Activated naive CD4-positive, alpha-beta T cell treated with anti-CD3 and anti-CD28 coated beads, Interleukin-2, amount 50 U/mL, for 24 hours (primary cell): ENCODE results near the gene S1PR2.

Experiments
- H3K27ac Mint-ChIP-seq: one replicate; pipeline ENCODE4 v1.8.0; 2021; ENCODE audit warnings: mild to moderate bottlenecking, mixed read lengths
- H3K27me3 Mint-ChIP-seq: one replicate; pipeline ENCODE4 v1.8.0; 2021; ENCODE audit warnings: mixed read lengths
- H3K36me3 Mint-ChIP-seq: one replicate; pipeline ENCODE4 v1.8.0; 2021; ENCODE audit warnings: mixed read lengths
- H3K4me1 Mint-ChIP-seq: one replicate; pipeline ENCODE4 v1.8.0; 2021; ENCODE audit warnings: mixed read lengths
- H3K4me3 Mint-ChIP-seq: one replicate; pipeline ENCODE4 v1.8.0; 2021; ENCODE audit warnings: mild to moderate bottlenecking, mixed read lengths
- H3K9me3 Mint-ChIP-seq: one replicate; pipeline ENCODE4 v1.8.0; 2021; ENCODE audit warnings: mixed read lengths

Gene S1PR2

DNA sequence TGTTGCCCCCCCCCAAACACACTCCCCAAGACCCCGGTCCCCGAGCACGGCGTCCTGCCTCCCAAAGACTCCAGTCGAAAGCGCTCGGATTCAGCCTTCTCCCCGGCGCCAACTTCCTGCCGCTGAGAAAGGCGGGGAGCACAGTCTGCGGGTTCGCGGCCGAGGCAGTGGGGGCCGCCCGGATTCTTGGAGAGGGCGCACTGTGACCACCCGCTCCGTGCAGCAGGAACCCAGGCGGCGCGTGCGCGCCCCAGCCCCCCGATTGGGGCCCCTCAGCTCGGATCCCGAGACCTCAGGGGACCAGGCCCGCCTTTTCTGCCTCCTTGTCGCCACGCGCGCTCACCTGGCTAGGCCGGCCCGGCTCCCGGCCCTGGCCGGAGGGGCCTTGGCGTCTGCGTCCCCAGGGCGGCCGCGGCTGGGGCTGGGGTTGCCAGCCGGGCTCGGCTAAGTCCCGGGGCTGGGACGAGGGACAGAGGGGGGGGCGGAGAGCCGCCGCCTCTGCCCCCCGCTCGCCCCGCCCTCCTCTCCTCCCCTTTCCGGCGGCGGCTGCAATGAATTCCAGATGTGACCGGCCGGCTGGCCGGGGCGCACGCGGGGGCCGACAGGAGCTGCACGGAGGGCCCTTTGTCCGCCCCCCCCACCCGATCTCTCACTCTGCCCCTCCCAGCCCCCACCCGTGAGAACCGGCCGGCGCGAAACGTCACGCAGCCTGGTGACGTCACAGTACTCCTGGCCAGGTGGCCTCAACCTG lies at the start of gene S1PR2:
Gene S1PR2 (minus strand): TSS at position 471 of the 751 bp plus-strand sequence. CDS start 6,426 bp downstream, outside the sequence.
- Mint-ChIP-seq H3K9me3 (no peaks in the 10 kb centered on the region), H3K27ac (peak within 1 kb of the TSS; percentile 82), H3K4me1 (peaks cover 20% of the 10 kb centered on the region), H3K36me3 (no peaks in the 10 kb centered on the region), H3K4me3 (peak within 1 kb of the TSS; percentile 89), H3K27me3 (no peaks in the 10 kb centered on the region)

DNA sequence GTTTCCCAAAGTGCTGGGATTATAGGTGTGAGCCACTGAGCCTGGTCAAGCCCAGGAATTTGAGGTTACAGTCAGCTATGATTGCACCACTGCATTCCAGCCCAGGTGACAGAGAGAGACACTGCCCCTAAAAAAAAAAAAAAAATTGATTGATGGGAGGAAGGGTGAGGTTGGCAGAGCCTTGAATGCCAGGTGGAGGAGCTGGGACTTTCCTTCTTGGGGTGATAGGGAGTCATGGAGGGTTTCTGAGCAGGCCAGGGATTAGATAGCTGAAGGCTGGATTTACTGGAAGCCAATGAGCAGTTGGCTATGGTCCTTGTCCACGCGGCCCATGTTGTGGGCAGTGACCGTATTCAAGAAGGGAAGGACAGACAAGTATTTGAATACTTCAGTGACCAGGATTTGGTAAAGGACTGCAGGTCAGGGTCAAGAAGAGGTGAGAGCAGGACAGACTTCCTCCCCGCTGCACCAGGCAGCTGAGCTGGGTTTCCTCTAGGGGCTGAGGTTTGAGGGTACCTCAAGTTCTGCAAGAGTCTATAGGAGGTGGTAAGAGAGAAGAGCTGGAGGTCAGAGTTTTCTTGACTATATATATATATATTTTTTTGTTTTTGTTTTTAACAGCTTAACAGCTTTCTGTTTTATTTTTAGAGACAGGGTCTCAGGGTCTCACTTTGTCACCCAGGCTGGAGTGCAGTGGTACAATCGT lies 48.8 kb upstream of the S1PR2 start:
- no peaks in the 10 kb centered on the region for H3K27me3 Mint-ChIP-seq
- H3K9me3 Mint-ChIP-seq = no peaks in the 10 kb centered on the region
- H3K4me1 Mint-ChIP-seq = peaks cover 6% of the 10 kb centered on the region
- peaks cover 8% of the 10 kb centered on the region for H3K36me3 Mint-ChIP-seq
- no peak overlapping the region for H3K4me3 Mint-ChIP-seq
- no peak overlapping the region for H3K27ac Mint-ChIP-seq

DNA sequence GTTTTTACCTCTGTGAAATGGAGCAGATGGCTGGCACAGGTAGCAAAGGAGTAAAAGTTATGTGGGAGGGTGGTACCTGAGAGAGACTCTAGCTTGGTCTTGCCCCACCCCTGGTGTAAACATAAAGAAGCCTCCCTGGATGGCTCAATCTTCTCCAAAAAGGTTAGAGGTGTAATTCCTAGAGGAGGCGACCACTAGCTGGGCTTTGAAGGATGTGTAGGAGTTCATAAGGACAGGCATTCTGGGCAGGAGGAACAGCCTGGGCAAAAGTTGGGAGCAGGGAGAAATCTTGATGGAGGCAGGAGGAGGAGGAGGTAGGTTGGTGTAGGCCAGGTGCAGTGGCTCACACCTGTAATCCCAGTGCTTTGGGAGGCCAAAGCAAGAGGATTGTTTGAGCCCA lies 47.8 kb upstream of the S1PR2 start:
- peaks cover 7% of the 10 kb centered on the region for H3K36me3 Mint-ChIP-seq
- no peak overlapping the region for H3K27ac Mint-ChIP-seq
- H3K9me3 Mint-ChIP-seq = no peaks in the 10 kb centered on the region
- H3K27me3 Mint-ChIP-seq = no peaks in the 10 kb centered on the region
- no peak overlapping the region for H3K4me3 Mint-ChIP-seq
- H3K4me1 Mint-ChIP-seq = peaks cover 8% of the 10 kb centered on the region

- no peaks in the 10 kb centered on the region for H3K27me3 Mint-ChIP-seq
- no peaks in the 10 kb centered on the region for H3K9me3 Mint-ChIP-seq
- H3K27ac Mint-ChIP-seq = no peak overlapping the region
- H3K36me3 Mint-ChIP-seq = peaks cover 7% of the 10 kb centered on the region
- H3K4me1 Mint-ChIP-seq = peaks cover 9% of the 10 kb centered on the region
- no peak overlapping the region for H3K4me3 Mint-ChIP-seq
Measured at GRCh38 chr19:10277795-10278589, 46.9 kb upstream of the S1PR2 start.

DNA sequence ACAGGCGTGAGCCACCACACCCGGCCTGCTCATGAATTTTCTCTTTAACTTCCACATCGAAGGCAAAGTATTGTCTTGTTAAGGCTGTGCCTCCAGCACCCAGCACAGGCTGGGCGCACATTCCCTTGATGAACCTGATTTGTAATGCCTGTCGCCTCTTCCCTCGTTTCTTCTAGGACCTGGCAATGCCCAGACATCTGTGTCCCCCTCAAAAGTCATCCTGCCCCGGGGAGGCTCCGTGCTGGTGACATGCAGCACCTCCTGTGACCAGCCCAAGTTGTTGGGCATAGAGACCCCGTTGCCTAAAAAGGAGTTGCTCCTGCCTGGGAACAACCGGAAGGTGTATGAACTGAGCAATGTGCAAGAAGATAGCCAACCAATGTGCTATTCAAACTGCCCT lies 43.5 kb upstream of the S1PR2 start:
- Mint-ChIP-seq H3K27ac (peak overlapping the region; percentile 75), H3K4me3 (no peak overlapping the region)

GRCh38 chr19:10271543-10272086 lies 40.5 kb upstream of the S1PR2 start:
- Mint-ChIP-seq H3K27ac (peak overlapping the region; percentile 35), H3K36me3 (no peaks in the 10 kb centered on the region), H3K4me1 (peaks cover 18% of the 10 kb centered on the region), H3K27me3 (no peaks in the 10 kb centered on the region), H3K9me3 (no peaks in the 10 kb centered on the region), H3K4me3 (peak overlapping the region; percentile 82)

More for the DNA sequence above, 43.5 kb upstream of the S1PR2 start:
- Mint-ChIP-seq H3K9me3 (no peaks in the 10 kb centered on the region), H3K4me1 (peaks cover 16% of the 10 kb centered on the region), H3K27me3 (no peaks in the 10 kb centered on the region), H3K36me3 (peaks cover 2% of the 10 kb centered on the region)

GRCh38 chr19:10270616-10271394 lies 39.7 kb upstream of the S1PR2 start, which contains the start of gene ICAM1:
ICAM1 (plus strand) TSS chr19:10271120; CDS start chr19:10271160, 40 bp downstream.
- peak within 1 kb of the TSS; percentile 82 for H3K4me3 Mint-ChIP-seq
- H3K9me3 Mint-ChIP-seq = no peaks in the 10 kb centered on the region
- H3K27me3 Mint-ChIP-seq = no peaks in the 10 kb centered on the region
- H3K36me3 Mint-ChIP-seq = no peaks in the 10 kb centered on the region
- peak within 1 kb of the TSS; percentile 74 for H3K27ac Mint-ChIP-seq
- peaks cover 18% of the 10 kb centered on the region for H3K4me1 Mint-ChIP-seq

GRCh38 chr19:10270180-10270615 lies 39.1 kb upstream of the S1PR2 start:
- Mint-ChIP-seq H3K27me3 (no peaks in the 10 kb centered on the region), H3K4me1 (peaks cover 18% of the 10 kb centered on the region), H3K9me3 (no peaks in the 10 kb centered on the region), H3K27ac (peak overlapping the region; percentile 74), H3K4me3 (peak overlapping the region; percentile 82), H3K36me3 (no peaks in the 10 kb centered on the region)

DNA sequence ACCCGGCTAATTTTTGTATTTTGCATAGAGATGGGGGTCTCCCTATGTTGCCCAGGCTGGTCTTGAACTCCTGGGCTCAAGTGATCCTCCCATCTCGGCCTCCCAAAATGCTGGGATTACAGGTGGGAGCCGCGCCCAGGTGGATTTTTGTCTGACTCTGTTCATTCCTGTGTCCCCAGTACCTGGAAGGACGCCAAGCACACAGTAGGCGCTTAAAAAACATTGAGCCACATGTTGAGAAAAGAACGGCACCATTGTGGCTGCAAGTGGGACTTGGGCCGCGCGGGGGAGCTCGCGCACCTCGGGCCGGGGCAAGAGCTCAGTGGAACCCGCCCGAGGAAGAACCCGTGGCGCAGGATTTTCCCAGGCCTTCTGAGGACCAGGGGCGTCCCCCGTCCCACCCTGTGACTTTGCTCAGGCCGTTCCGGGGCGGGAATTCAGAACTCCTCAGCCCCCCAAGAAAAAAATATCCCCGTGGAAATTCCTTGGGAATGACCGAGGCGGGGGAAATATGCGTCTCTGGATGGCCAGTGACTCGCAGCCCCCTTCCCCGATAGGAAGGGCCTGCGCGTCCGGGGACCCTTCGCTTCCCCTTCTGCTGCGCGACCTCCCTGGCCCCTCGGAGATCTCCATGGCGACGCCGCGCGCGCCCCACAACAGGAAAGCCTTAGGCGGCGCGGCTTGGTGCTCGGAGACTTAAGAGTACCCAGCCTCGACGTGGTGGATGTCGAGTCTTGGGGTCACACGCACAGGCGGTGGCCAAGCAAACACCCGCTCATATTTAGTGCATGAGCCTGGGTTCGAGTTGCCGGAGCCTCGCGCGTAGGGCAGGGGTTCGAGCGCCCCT lies 38.4 kb upstream of the S1PR2 start:
- Mint-ChIP-seq H3K9me3 (no peaks in the 10 kb centered on the region), H3K36me3 (no peaks in the 10 kb centered on the region), H3K27me3 (no peaks in the 10 kb centered on the region), H3K4me1 (peaks cover 18% of the 10 kb centered on the region), H3K27ac (peak overlapping the region; percentile 84), H3K4me3 (peak overlapping the region; percentile 82)

DNA sequence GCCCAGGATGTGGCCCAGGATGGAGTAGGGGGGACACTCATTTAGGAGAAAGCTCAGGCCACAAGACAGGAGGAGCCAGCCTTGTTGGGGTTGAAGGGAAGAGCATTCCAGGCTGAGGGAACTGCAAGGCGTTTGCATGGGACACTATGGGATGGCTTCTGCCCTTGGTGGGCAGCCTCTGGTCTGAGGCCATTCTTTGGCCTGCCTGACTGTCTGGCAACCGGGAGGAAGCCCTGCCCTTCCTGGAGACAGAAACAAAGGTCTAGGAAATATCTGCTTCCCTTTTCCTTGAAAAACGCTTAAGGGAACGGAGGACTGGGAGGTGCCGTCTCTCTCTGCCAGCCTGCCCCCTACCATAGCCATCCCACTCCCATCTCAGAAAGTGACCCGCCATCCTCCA lies 36.9 kb upstream of the S1PR2 start:
- H3K27me3 Mint-ChIP-seq = no peaks in the 10 kb centered on the region
- H3K4me3 Mint-ChIP-seq = no peak overlapping the region
- H3K36me3 Mint-ChIP-seq = no peaks in the 10 kb centered on the region
- peak overlapping the region; percentile 38 for H3K27ac Mint-ChIP-seq
- peaks cover 14% of the 10 kb centered on the region for H3K4me1 Mint-ChIP-seq
- H3K9me3 Mint-ChIP-seq = no peaks in the 10 kb centered on the region

DNA sequence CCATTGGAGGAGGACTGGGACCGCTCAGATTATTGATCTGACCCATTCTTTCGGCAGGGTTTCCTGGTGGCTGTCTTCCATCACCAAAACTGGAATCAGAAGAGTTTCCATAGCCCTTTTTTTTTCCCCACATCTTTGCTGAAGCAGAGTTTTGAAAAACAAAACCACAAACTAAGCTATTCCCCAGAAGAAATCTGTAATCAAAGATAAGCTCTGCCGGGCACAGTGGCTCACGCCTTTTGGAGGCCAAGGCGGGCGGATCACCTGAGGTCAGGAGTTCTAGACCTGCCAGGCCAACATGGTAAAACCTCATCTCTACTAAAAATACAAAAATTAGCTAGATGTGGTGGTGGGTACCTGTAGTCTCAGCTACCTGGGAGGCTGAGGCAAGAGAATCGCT lies 35.6 kb upstream of the S1PR2 start:
- Mint-ChIP-seq H3K9me3 (no peaks in the 10 kb centered on the region), H3K27me3 (no peaks in the 10 kb centered on the region), H3K27ac (peak overlapping the region; percentile 60), H3K4me3 (no peak overlapping the region), H3K4me1 (peaks cover 10% of the 10 kb centered on the region), H3K36me3 (no peaks in the 10 kb centered on the region)

DNA sequence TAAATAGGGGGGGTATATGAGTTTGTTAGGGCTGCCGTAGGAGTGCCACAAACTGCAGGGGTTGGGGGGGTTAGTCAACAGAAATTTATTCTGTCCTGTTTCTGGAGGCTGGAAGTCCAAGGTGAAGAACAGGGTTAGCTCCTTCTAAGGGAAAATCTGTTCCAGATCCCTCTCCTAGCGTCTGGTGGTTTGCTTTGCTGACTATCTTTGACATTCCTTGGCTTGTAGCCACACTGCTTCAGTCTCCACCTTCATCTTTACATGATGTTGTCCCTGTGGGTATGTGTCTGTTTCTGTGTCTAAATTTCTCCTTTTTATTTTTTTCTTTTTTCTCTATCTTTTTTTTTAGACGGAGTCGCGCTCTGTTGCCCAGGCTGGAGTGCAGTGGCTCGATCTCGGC lies 31.6 kb upstream of the S1PR2 start:
- Mint-ChIP-seq H3K27me3 (no peaks in the 10 kb centered on the region), H3K4me3 (no peak overlapping the region), H3K4me1 (peaks cover 12% of the 10 kb centered on the region), H3K9me3 (no peaks in the 10 kb centered on the region), H3K36me3 (no peaks in the 10 kb centered on the region), H3K27ac (no peak overlapping the region)

GRCh38 chr19:10260141-10260584 lies 29.0 kb upstream of the S1PR2 start:
- H3K4me3 Mint-ChIP-seq = peak overlapping the region; percentile 27

More at GRCh38 chr19:10260141-10260584, 29.0 kb upstream of the S1PR2 start:
- peaks cover 21% of the 10 kb centered on the region for H3K4me1 Mint-ChIP-seq
- H3K27me3 Mint-ChIP-seq = no peaks in the 10 kb centered on the region
- no peaks in the 10 kb centered on the region for H3K9me3 Mint-ChIP-seq
- H3K27ac Mint-ChIP-seq = peak overlapping the region; percentile 76
- H3K36me3 Mint-ChIP-seq = peaks cover 13% of the 10 kb centered on the region
